Measurements from ENCODE around the gene RASSF4.
A peak's percentile ranks its signal among the peaks of the same experiment; 100 is the strongest.

Gene RASSF4

GRCh38 chr10:44922796-44923545 is 36.6 kb upstream of the RASSF4 start:
- ChIA-PET CTCF (interaction anchor here (1.3 to 2.6 kb wide), 3 partner anchors 10 to 25 kb away, joined by 3 to 21 read pairs (median 8); no protein-coding TSS in a partner anchor), POLR2A (no interaction called here)
- TF ChIP-seq, protein P1, sequence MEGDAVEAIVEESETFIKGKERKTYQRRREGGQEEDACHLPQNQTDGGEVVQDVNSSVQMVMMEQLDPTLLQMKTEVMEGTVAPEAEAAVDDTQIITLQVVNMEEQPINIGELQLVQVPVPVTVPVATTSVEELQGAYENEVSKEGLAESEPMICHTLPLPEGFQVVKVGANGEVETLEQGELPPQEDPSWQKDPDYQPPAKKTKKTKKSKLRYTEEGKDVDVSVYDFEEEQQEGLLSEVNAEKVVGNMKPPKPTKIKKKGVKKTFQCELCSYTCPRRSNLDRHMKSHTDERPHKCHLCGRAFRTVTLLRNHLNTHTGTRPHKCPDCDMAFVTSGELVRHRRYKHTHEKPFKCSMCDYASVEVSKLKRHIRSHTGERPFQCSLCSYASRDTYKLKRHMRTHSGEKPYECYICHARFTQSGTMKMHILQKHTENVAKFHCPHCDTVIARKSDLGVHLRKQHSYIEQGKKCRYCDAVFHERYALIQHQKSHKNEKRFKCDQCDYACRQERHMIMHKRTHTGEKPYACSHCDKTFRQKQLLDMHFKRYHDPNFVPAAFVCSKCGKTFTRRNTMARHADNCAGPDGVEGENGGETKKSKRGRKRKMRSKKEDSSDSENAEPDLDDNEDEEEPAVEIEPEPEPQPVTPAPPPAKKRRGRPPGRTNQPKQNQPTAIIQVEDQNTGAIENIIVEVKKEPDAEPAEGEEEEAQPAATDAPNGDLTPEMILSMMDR (IDR thresholded peaks at IDR 0.05; ENCODE audit: control extremely low read depth, extremely low read depth, low read depth, missing control alignments): no peak
- no peak for DNase-seq (ENCODE audit: extremely low spot score)

GRCh38 chr10:44923611-44924010 is 36.0 kb upstream of the RASSF4 start:
- POLR2A ChIA-PET: no interaction called here
- no peak for DNase-seq (ENCODE audit: extremely low spot score)
- TF ChIP-seq, protein P1 (IDR thresholded peaks at IDR 0.05; ENCODE audit: control extremely low read depth, extremely low read depth, low read depth, missing control alignments): no peak
- CTCF ChIA-PET: interaction anchor here (1.5 kb wide), 1 partner anchor 9 kb away, joined by 8 read pairs; no protein-coding TSS in a partner anchor

DNA sequence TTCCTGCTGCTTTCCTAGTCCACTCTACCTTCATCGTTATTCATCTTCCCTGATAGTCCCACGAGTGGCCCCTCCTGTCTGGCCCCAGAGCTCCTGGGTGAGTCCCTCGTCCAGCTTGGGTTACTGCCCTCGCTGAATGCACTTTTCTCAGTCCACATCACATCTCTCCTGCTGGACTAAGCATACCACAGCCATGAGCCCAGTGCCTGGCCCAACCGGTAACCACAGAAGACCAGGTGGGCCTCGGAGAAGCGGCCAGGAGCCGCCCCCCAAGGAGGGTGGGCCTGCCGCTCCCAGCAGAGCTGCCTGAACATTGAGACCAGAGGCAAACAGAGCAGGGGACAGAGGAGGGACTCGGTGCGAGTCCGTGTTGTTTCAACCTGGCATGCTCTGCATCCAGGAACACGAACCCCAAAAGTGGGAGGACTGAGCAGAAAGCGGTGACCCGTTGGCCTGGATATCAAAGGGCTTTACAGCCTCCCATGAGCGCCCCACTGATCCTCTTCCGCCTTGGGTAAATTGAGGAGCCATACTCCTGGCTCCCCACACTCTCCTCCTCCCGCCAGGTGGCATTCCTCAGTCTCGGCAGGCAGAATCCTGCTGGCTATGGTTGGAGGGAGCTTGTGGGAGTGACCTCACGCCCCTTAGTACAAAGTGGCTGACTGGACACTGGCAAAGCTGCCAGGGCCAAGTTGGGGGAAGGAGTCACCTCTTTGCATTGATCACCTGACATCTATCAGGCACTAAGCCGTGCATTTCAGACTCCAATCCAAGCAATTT is 35.2 kb upstream of the RASSF4 start:
- CTCF ChIA-PET: interaction anchor here (1.3 to 1.5 kb wide), 2 partner anchors 8 to 11 kb away, joined by 7 to 8 read pairs; no protein-coding TSS in a partner anchor
- POLR2A ChIA-PET: interaction anchor here (0.6 kb wide), 1 partner anchor 165 kb away, joined by 3 read pairs; no protein-coding TSS in a partner anchor
- TF ChIP-seq, protein P1 (IDR thresholded peaks at IDR 0.05; ENCODE audit: control extremely low read depth, extremely low read depth, low read depth, missing control alignments): no peak
- DNase-seq (ENCODE audit: extremely low spot score): no peak

- POLR2A ChIA-PET: no interaction called here
- no peak for DNase-seq (ENCODE audit: extremely low spot score)
- TF ChIP-seq, protein P1 (IDR thresholded peaks at IDR 0.05; ENCODE audit: control extremely low read depth, extremely low read depth, low read depth, missing control alignments): peak; percentile 9
- CTCF ChIA-PET: interaction anchor here (1.3 kb wide), 1 partner anchor 10 kb away, joined by 7 read pairs; no protein-coding TSS in a partner anchor
Measured at GRCh38 chr10:44925224-44925623, 34.4 kb upstream of the RASSF4 start.

DNA sequence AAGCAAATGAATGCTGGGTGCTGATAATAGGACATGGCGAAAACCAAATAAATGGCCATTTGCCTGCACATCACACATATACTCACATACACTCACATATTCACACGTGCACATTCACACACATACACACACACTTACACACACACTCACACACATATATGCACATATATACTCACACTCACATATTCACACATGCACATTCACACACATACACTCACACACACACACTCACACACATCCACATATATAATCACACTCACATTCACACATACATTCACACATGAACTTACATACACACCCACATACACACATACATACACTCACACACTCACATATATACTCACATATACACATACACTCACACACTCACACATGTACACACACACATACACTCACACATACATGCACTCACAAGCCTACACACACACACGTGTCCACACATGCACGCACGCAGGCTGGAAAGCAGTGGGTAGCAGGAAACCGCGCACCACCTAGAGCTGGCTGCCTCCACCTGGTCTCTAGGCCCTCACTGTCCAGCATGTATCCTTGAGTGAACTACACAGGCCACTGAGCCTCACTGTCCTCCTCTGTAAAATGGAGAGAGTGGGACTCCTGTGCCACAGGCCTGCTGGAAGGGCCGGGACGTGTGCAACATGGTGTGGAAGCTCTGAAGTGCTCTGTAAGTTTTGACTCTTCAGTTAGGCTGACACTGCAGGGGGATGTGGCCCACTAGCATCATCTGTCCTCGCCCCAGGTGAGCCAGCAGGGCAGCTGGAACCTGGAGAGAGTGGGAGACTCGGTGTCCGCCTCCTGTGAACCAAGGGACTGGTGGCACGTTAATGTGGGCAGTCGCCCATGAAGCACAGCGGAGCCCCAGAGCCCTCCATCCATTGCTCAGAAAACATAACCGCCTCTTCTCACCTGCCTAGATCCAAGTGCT is 33.5 kb upstream of the RASSF4 start:
- ChIA-PET POLR2A (no interaction called here), CTCF (interaction anchor here (1.3 kb wide), 1 partner anchor 9 kb away, joined by 7 read pairs; no protein-coding TSS in a partner anchor)
- DNase-seq (ENCODE audit: extremely low spot score): no peak
- TF ChIP-seq, protein P1 (IDR thresholded peaks at IDR 0.05; ENCODE audit: control extremely low read depth, extremely low read depth, low read depth, missing control alignments): no peak

Data from GM10248 (cell line).